ENCODE results near the gene SELE.
A peak's percentile ranks its signal among the peaks of the same experiment; 100 is the strongest.

Gene SELE

GRCh38 chr1:169680377-169681019 lies 53.4 kb downstream of the SELE start:
- no peak for TF ChIP-seq CTCF (IDR thresholded peaks at IDR 0.05; ENCODE audit: insufficient read depth, low read length, poor library complexity, severe bottlenecking)
- Histone ChIP-seq H3K27me3 (replicated peaks; ENCODE audit: control insufficient read depth, insufficient read depth, low read length) (no peaks in the 10 kb centered on the region), H3K36me3 (ENCODE audit: control insufficient read depth, insufficient read depth, low read length) (no peaks in the 10 kb centered on the region), H3K4me3 (replicated peaks; ENCODE audit: low read depth, low read length) (no peak overlapping the region)
- peak; percentile 64 for DNase-seq (ENCODE audit: extremely low read depth, insufficient read length)

- Histone ChIP-seq H3K4me3 (replicated peaks; ENCODE audit: low read depth, low read length) (no peak overlapping the region), H3K27me3 (replicated peaks; ENCODE audit: control insufficient read depth, insufficient read depth, low read length) (no peaks in the 10 kb centered on the region), H3K36me3 (ENCODE audit: control insufficient read depth, insufficient read depth, low read length) (no peaks in the 10 kb centered on the region)
- no peak for DNase-seq (ENCODE audit: extremely low read depth, insufficient read length)
- no peak for TF ChIP-seq CTCF (IDR thresholded peaks at IDR 0.05; ENCODE audit: insufficient read depth, low read length, poor library complexity, severe bottlenecking)
These were observed 54.2 kb downstream of the SELE start for GRCh38 chr1:169679692-169680091.

- Histone ChIP-seq H3K27me3 (replicated peaks; ENCODE audit: control insufficient read depth, insufficient read depth, low read length) (no peaks in the 10 kb centered on the region), H3K4me3 (replicated peaks; ENCODE audit: low read depth, low read length) (no peak overlapping the region), H3K36me3 (ENCODE audit: control insufficient read depth, insufficient read depth, low read length) (no peaks in the 10 kb centered on the region)
- no peak for DNase-seq (ENCODE audit: extremely low read depth, insufficient read length)
- no peak for TF ChIP-seq CTCF (IDR thresholded peaks at IDR 0.05; ENCODE audit: insufficient read depth, low read length, poor library complexity, severe bottlenecking)
These were observed 57.9 kb downstream of the SELE start for GRCh38 chr1:169676001-169676400.
